Neural cell (in vitro differentiated cells): ENCODE results near the gene TAGLN2.

Source experiments
- EP300 ChIP-seq: fragments of 450-650 bp; conservative IDR thresholded peaks from 2 replicates; pipeline ENCODE4 v1.6.1; 2014; ENCODE audit warnings: antibody characterized with exemption, mild to moderate bottlenecking, moderate library complexity; ENCODE audit not compliant: poor library complexity, severe bottlenecking
- POLR2AphosphoS5 ChIP-seq: IDR thresholded peaks from 2 replicates; pipeline ENCODE4 v1.6.1; 2012
- RAD21 ChIP-seq: fragments of 450-650 bp; conservative IDR thresholded peaks from 2 replicates; pipeline ENCODE4 v1.6.1; 2014; ENCODE audit warnings: antibody characterized with exemption, mild to moderate bottlenecking, moderate library complexity
- SMC3 ChIP-seq: fragments of 450-650 bp; conservative IDR thresholded peaks from 2 replicates; pipeline ENCODE4 v1.6.1; 2014; ENCODE audit warnings: antibody characterized with exemption, mild to moderate bottlenecking, moderate library complexity; ENCODE audit not compliant: poor library complexity
- TF ChIP-seq, protein P1 (sequence below): fragments of 450-650 bp; IDR thresholded peaks from 2 replicates; pipeline ENCODE4 v1.5.1; 2014; ENCODE audit warnings: antibody characterized with exemption, mild to moderate bottlenecking, moderate library complexity; ENCODE audit not compliant: poor library complexity, severe bottlenecking

DNA sequence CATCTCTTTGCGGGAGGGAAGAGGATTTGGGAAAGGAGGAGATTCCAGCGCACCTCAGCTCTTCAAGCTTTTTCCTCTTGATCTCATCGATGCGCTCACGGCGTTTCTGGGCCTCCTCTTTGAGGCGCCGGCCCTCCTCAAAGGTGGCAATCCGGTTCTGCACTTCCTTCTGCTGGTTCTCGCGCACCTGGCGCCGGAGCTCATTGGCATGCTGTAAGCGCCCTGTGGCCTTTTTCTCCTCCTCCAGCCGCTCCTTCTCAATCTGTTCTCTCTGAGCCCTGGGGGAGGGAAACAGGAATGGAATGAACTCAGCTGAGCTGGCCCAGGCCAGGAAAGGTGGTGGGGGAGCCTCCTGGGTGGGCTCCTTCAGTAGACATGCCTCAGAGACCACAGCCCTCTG, 52.4 kb downstream of the TAGLN2 start:
- TF ChIP-seq, protein P1, sequence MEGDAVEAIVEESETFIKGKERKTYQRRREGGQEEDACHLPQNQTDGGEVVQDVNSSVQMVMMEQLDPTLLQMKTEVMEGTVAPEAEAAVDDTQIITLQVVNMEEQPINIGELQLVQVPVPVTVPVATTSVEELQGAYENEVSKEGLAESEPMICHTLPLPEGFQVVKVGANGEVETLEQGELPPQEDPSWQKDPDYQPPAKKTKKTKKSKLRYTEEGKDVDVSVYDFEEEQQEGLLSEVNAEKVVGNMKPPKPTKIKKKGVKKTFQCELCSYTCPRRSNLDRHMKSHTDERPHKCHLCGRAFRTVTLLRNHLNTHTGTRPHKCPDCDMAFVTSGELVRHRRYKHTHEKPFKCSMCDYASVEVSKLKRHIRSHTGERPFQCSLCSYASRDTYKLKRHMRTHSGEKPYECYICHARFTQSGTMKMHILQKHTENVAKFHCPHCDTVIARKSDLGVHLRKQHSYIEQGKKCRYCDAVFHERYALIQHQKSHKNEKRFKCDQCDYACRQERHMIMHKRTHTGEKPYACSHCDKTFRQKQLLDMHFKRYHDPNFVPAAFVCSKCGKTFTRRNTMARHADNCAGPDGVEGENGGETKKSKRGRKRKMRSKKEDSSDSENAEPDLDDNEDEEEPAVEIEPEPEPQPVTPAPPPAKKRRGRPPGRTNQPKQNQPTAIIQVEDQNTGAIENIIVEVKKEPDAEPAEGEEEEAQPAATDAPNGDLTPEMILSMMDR, result no peak
- TF ChIP-seq POLR2AphosphoS5 (no peak), RAD21 (no peak), EP300 (no peak), SMC3 (no peak)
